Measurements from ENCODE around the gene EFL1.

EFL1 gene

DNA sequence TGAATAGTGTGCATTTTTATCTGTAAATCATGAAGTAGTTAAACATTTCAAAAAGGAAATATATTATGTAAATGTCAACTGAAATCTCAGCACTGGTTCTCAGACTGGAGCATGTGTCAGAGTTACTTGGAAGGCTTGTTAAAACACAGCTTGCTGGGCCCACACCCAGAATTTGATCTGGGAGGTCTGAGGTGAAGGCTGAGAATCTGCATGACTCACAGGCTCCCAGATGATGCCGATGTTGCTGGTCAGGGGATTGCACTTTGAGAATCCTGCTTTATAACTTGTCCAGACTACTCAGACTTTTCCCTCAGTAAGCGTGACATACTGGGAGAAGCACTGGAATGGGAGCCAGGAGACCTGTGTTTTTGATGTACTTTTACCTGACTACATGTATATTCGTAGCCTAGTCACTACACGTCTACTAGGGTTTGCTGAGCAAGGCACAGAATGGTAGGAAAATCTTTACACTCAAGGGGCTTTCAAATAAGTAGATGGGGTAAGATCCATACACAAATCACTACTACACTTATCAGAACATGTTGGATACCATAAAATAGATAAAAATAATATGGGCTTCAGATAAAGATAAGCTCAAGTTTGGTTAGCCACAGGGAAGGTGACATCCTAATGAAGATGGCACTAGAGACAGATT lies 139.7 kb downstream of the EFL1 start:
- Histone ChIP-seq H3K4me1 (ENCODE audit: control insufficient read depth, insufficient read depth, low read length, poor library complexity, severe bottlenecking) (peaks cover 12% of the 10 kb centered on the region), H3K36me3 (ENCODE audit: control insufficient read depth, insufficient read depth, low read length) (peaks cover 12% of the 10 kb centered on the region), H3K9me3 (ENCODE audit: control insufficient read depth, low read length) (no peaks in the 10 kb centered on the region), H3K4me3 (ENCODE audit: extremely low read depth, insufficient read depth, low read length, poor library complexity, severe bottlenecking) (no peak overlapping the region), H3K27ac (ENCODE audit: low read depth, low read length, severe bottlenecking) (no peak overlapping the region)
- 100% methylated on average over 1 of the region's 4 CpGs; no CpG with 5 or more reads in 1 of the 2 experiments for WGBS, 2 experiments (ENCODE audit: insufficient coverage in 2 of 2)

GRCh38 chr15:82118040-82118439 lies 144.5 kb downstream of the EFL1 start:
- Histone ChIP-seq H3K4me3 (ENCODE audit: extremely low read depth, insufficient read depth, low read length, poor library complexity, severe bottlenecking) (no peak overlapping the region), H3K9me3 (ENCODE audit: control insufficient read depth, low read length) (no peaks in the 10 kb centered on the region), H3K36me3 (ENCODE audit: control insufficient read depth, insufficient read depth, low read length) (no peaks in the 10 kb centered on the region), H3K4me1 (ENCODE audit: control insufficient read depth, insufficient read depth, low read length, poor library complexity, severe bottlenecking) (peaks cover 17% of the 10 kb centered on the region), H3K27ac (ENCODE audit: low read depth, low read length, severe bottlenecking) (no peak overlapping the region)
- WGBS, 2 experiments (ENCODE audit: insufficient coverage in 2 of 2), result 29 to 80% methylated on average over 1 to 2 of the region's 3 CpGs

GRCh38 chr15:82117296-82117695 lies 145.2 kb downstream of the EFL1 start:
- no peak overlapping the region for H3K4me3 ChIP-seq (ENCODE audit: extremely low read depth, insufficient read depth, low read length, poor library complexity, severe bottlenecking)
- no peaks in the 10 kb centered on the region for H3K36me3 ChIP-seq (ENCODE audit: control insufficient read depth, insufficient read depth, low read length)
- WGBS, 2 experiments (ENCODE audit: insufficient coverage in 2 of 2), result 85 to 94% methylated on average over 6 of the region's 6 CpGs
- no peak overlapping the region for H3K27ac ChIP-seq (ENCODE audit: low read depth, low read length, severe bottlenecking)
- H3K9me3 ChIP-seq (ENCODE audit: control insufficient read depth, low read length), result no peaks in the 10 kb centered on the region
- H3K4me1 ChIP-seq (ENCODE audit: control insufficient read depth, insufficient read depth, low read length, poor library complexity, severe bottlenecking), result peaks cover 14% of the 10 kb centered on the region

- WGBS, 2 experiments (ENCODE audit: insufficient coverage in 2 of 2), result 95 to 100% methylated on average over 4 to 5 of the region's 5 CpGs
- Histone ChIP-seq H3K36me3 (ENCODE audit: control insufficient read depth, insufficient read depth, low read length) (no peaks in the 10 kb centered on the region), H3K4me3 (ENCODE audit: extremely low read depth, insufficient read depth, low read length, poor library complexity, severe bottlenecking) (no peak overlapping the region), H3K4me1 (ENCODE audit: control insufficient read depth, insufficient read depth, low read length, poor library complexity, severe bottlenecking) (peaks cover 13% of the 10 kb centered on the region), H3K9me3 (ENCODE audit: control insufficient read depth, low read length) (peaks cover 5% of the 10 kb centered on the region), H3K27ac (ENCODE audit: low read depth, low read length, severe bottlenecking) (no peak overlapping the region)
These were observed 147.9 kb downstream of the EFL1 start for GRCh38 chr15:82114660-82115059.

DNA sequence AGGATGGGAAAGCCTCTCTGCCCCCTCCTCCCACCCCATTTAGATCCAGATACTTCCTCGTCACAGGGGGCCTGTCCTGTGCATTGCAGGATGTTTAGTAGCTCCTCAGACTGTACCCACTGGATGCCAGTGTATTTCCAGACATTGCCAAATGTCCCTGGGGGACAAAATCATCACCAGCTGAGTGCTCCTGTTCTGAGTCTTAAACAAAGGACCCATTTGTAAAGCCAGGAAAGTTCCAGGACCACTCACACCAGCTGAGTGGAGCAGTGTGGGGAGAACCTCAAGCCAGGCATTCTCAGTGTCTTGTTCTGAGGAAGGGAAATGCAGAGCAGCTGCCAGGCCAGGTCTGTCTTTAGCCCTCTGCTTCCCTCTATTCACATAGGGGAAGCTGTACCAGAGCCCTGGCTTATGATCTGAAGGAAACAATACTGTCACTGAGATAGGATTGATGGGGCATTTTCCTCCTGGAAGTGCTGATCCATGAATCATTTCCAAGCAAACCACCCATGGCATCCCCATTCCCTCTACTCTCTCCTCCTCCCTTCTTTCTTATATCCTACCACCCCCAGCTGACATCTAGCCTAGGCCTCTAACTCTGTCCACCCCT lies 149.3 kb downstream of the EFL1 start:
- no peak overlapping the region for H3K27ac ChIP-seq (ENCODE audit: low read depth, low read length, severe bottlenecking)
- WGBS, 2 experiments (ENCODE audit: insufficient coverage in 2 of 2), result 80% methylated on average over 1 of the region's 1 CpG; no CpG with 5 or more reads in 1 of the 2 experiments

GRCh38 chr15:82111918-82112317 lies 150.6 kb downstream of the EFL1 start:
- Histone ChIP-seq H3K36me3 (ENCODE audit: control insufficient read depth, insufficient read depth, low read length) (no peaks in the 10 kb centered on the region), H3K4me3 (ENCODE audit: extremely low read depth, insufficient read depth, low read length, poor library complexity, severe bottlenecking) (no peak overlapping the region), H3K27ac (ENCODE audit: low read depth, low read length, severe bottlenecking) (no peak overlapping the region), H3K4me1 (ENCODE audit: control insufficient read depth, insufficient read depth, low read length, poor library complexity, severe bottlenecking) (peaks cover 13% of the 10 kb centered on the region), H3K9me3 (ENCODE audit: control insufficient read depth, low read length) (peaks cover 5% of the 10 kb centered on the region)
- 89 to 95% methylated on average over 7 to 9 of the region's 9 CpGs for WGBS, 2 experiments (ENCODE audit: insufficient coverage in 2 of 2)

More for the DNA sequence above, 149.3 kb downstream of the EFL1 start:
- no peak overlapping the region for H3K4me3 ChIP-seq (ENCODE audit: extremely low read depth, insufficient read depth, low read length, poor library complexity, severe bottlenecking)
- peaks cover 5% of the 10 kb centered on the region for H3K9me3 ChIP-seq (ENCODE audit: control insufficient read depth, low read length)
- peaks cover 13% of the 10 kb centered on the region for H3K4me1 ChIP-seq (ENCODE audit: control insufficient read depth, insufficient read depth, low read length, poor library complexity, severe bottlenecking)
- no peaks in the 10 kb centered on the region for H3K36me3 ChIP-seq (ENCODE audit: control insufficient read depth, insufficient read depth, low read length)

GRCh38 chr15:82110144-82110543 lies 152.4 kb downstream of the EFL1 start:
- Histone ChIP-seq H3K36me3 (ENCODE audit: control insufficient read depth, insufficient read depth, low read length) (no peaks in the 10 kb centered on the region), H3K27ac (ENCODE audit: low read depth, low read length, severe bottlenecking) (no peak overlapping the region), H3K4me1 (ENCODE audit: control insufficient read depth, insufficient read depth, low read length, poor library complexity, severe bottlenecking) (peaks cover 13% of the 10 kb centered on the region), H3K9me3 (ENCODE audit: control insufficient read depth, low read length) (peaks cover 5% of the 10 kb centered on the region), H3K4me3 (ENCODE audit: extremely low read depth, insufficient read depth, low read length, poor library complexity, severe bottlenecking) (no peak overlapping the region)
- WGBS, 2 experiments (ENCODE audit: insufficient coverage in 2 of 2), result 97 to 100% methylated on average over 5 of the region's 5 CpGs

GRCh38 chr15:82108489-82109078 lies 153.9 kb downstream of the EFL1 start:
- WGBS, 2 experiments (ENCODE audit: insufficient coverage in 2 of 2), result 65 to 70% methylated on average over 6 to 7 of the region's 9 CpGs
- peaks cover 10% of the 10 kb centered on the region for H3K4me1 ChIP-seq (ENCODE audit: control insufficient read depth, insufficient read depth, low read length, poor library complexity, severe bottlenecking)

GRCh38 chr15:82106679-82107078 lies 155.9 kb downstream of the EFL1 start:
- Histone ChIP-seq H3K9me3 (ENCODE audit: control insufficient read depth, low read length) (peaks cover 3% of the 10 kb centered on the region), H3K4me1 (ENCODE audit: control insufficient read depth, insufficient read depth, low read length, poor library complexity, severe bottlenecking) (no peaks in the 10 kb centered on the region), H3K4me3 (ENCODE audit: extremely low read depth, insufficient read depth, low read length, poor library complexity, severe bottlenecking) (no peak overlapping the region), H3K27ac (ENCODE audit: low read depth, low read length, severe bottlenecking) (no peak overlapping the region), H3K36me3 (ENCODE audit: control insufficient read depth, insufficient read depth, low read length) (no peaks in the 10 kb centered on the region)
- 95 to 97% methylated on average over 2 of the region's 5 CpGs for WGBS, 2 experiments (ENCODE audit: insufficient coverage in 2 of 2)

More at GRCh38 chr15:82108489-82109078, 153.9 kb downstream of the EFL1 start:
- Histone ChIP-seq H3K9me3 (ENCODE audit: control insufficient read depth, low read length) (peaks cover 5% of the 10 kb centered on the region), H3K4me3 (ENCODE audit: extremely low read depth, insufficient read depth, low read length, poor library complexity, severe bottlenecking) (no peak overlapping the region), H3K36me3 (ENCODE audit: control insufficient read depth, insufficient read depth, low read length) (no peaks in the 10 kb centered on the region), H3K27ac (ENCODE audit: low read depth, low read length, severe bottlenecking) (no peak overlapping the region)

- WGBS, 2 experiments (ENCODE audit: insufficient coverage in 2 of 2), result 85 to 92% methylated on average over 3 of the region's 7 CpGs
- Histone ChIP-seq H3K27ac (ENCODE audit: low read depth, low read length, severe bottlenecking) (no peak overlapping the region), H3K36me3 (ENCODE audit: control insufficient read depth, insufficient read depth, low read length) (no peaks in the 10 kb centered on the region)
These were observed 156.9 kb downstream of the EFL1 start for GRCh38 chr15:82105451-82106215.

More at GRCh38 chr15:82105451-82106215, 156.9 kb downstream of the EFL1 start:
- no peaks in the 10 kb centered on the region for H3K4me1 ChIP-seq (ENCODE audit: control insufficient read depth, insufficient read depth, low read length, poor library complexity, severe bottlenecking)
- no peak overlapping the region for H3K4me3 ChIP-seq (ENCODE audit: extremely low read depth, insufficient read depth, low read length, poor library complexity, severe bottlenecking)
- no peaks in the 10 kb centered on the region for H3K9me3 ChIP-seq (ENCODE audit: control insufficient read depth, low read length)
